Measurements from ENCODE around the gene SUMO1. TPM values are rescaled to one million over a fixed set of nuclear protein-coding genes. Genes with fewer than 3 reads are reported as not detected.

The SUMO1 gene
- total RNA-seq, 1 experiment from 2014 or later: 67.9 TPM

DNA sequence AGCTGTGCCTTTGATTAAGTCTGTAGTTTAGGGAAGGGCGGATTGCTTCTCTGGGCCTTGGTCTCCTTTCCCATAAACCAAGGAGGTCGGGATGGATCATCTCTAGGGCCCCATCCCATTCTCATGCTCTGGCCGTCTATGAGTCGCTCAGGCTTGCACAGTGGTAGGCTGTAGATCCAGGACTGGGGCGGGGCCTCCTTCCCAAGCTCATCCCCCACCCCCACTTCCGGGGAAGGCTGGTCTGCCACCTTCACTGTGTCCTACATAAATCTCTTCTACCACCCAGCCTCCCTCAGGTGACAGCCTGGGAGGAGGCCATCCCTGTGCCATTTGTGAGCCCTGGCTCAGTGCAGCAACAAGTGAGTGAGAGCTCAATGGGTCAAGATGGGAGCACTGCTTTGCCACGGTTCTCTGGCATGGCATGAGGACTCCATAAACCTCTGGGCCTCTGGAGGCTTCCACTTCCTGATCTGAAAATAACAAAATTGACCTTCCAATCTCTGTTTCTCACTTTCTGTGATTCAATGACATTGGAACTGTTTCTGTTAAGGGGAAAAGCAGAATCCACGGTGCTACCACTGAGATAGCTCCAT is 68.5 kb downstream of the SUMO1 start:
- intact Hi-C loops (cut with micrococcal nuclease): no loop called here
- TF ChIP-seq, protein P1, sequence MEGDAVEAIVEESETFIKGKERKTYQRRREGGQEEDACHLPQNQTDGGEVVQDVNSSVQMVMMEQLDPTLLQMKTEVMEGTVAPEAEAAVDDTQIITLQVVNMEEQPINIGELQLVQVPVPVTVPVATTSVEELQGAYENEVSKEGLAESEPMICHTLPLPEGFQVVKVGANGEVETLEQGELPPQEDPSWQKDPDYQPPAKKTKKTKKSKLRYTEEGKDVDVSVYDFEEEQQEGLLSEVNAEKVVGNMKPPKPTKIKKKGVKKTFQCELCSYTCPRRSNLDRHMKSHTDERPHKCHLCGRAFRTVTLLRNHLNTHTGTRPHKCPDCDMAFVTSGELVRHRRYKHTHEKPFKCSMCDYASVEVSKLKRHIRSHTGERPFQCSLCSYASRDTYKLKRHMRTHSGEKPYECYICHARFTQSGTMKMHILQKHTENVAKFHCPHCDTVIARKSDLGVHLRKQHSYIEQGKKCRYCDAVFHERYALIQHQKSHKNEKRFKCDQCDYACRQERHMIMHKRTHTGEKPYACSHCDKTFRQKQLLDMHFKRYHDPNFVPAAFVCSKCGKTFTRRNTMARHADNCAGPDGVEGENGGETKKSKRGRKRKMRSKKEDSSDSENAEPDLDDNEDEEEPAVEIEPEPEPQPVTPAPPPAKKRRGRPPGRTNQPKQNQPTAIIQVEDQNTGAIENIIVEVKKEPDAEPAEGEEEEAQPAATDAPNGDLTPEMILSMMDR (IDR thresholded peaks at IDR 0.05; ENCODE audit: unreplicated experiment): no peak
- H3K4me1 Mint-ChIP-seq (ENCODE audit: insufficient read depth, unreplicated experiment): no peaks in the 10 kb centered on the region
- no peaks in the 10 kb centered on the region for H3K36me3 Mint-ChIP-seq (ENCODE audit: insufficient read depth, unreplicated experiment)
- no peaks in the 10 kb centered on the region for H3K9me3 Mint-ChIP-seq (ENCODE audit: unreplicated experiment)
- BruUV-seq (replicated peaks): no TSS peak
- H3K4me3 Mint-ChIP-seq (ENCODE audit: unreplicated experiment): no peak overlapping the region
- H3K27ac Mint-ChIP-seq (ENCODE audit: low read depth, unreplicated experiment): no peak overlapping the region
- no peaks in the 10 kb centered on the region for H3K27me3 Mint-ChIP-seq (ENCODE audit: insufficient read depth, unreplicated experiment)
- ChIA-PET CTCF (interaction anchor here (0.5 to 4.6 kb wide), 4 partner anchors 8 to 310 kb away, joined by 3 to 22 read pairs (median 4); no protein-coding TSS in a partner anchor), POLR2A (no interaction called here)
- no peak for DNase-seq (ENCODE audit: unreplicated experiment)

DNA sequence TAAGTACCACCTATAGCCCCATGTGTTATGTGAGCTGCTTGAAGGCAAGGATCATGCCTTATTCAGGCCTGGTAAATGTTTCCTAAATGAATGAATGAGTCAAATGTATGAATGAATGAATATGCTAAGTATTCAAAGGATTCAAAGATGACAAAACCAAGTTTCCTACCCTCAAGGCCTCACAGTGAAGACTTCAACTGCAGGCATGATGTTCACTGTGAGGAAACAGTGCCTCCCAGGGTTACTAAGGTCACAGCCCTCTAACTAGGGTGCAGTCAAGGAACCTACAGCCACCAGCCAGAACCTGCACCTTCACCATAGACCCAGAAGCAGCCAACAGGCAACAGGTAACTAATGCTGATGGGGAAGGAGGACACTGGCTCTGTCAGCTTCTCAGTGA is 69.3 kb downstream of the SUMO1 start:
- ChIA-PET POLR2A (no interaction called here), CTCF (interaction anchor here (0.6 to 4.6 kb wide), 4 partner anchors 9 to 309 kb away, joined by 3 to 22 read pairs (median 4); no protein-coding TSS in a partner anchor)
- intact Hi-C loops (cut with micrococcal nuclease): no loop called here
- Mint-ChIP-seq H3K27ac (ENCODE audit: low read depth, unreplicated experiment) (no peak overlapping the region), H3K9me3 (ENCODE audit: unreplicated experiment) (no peaks in the 10 kb centered on the region), H3K27me3 (ENCODE audit: insufficient read depth, unreplicated experiment) (no peaks in the 10 kb centered on the region), H3K4me3 (ENCODE audit: unreplicated experiment) (no peak overlapping the region), H3K4me1 (ENCODE audit: insufficient read depth, unreplicated experiment) (no peaks in the 10 kb centered on the region), H3K36me3 (ENCODE audit: insufficient read depth, unreplicated experiment) (no peaks in the 10 kb centered on the region)
- TF ChIP-seq, protein P1 (IDR thresholded peaks at IDR 0.05; ENCODE audit: unreplicated experiment): no peak
- no TSS peak for BruUV-seq (replicated peaks)
- DNase-seq (ENCODE audit: unreplicated experiment): no peak

DNA sequence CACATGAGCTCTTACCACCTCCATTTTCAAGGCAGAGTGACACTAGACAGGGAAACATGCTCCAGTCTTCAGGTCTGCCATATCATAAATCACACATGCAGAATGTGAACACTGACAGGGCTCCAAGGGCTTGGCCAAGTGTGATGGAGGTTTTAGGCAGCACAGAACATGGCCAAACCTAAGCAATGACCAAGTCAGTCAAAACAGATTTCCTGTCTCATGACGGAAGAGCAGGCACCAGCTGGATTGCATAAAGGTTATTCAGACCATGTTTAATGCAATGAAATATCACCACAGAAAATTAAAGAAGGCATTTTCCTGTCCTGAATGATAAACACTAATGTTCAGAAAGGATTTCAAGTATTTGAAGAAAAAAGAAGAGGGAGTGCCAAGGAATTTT is 72.5 kb downstream of the SUMO1 start:
- no peak for DNase-seq (ENCODE audit: unreplicated experiment)
- CTCF ChIA-PET: interaction anchor here (0.8 to 3.8 kb wide), 2 partner anchors 11 to 306 kb away, joined by 3 to 21 read pairs; no protein-coding TSS in a partner anchor
- Mint-ChIP-seq H3K27me3 (ENCODE audit: insufficient read depth, unreplicated experiment) (no peaks in the 10 kb centered on the region), H3K27ac (ENCODE audit: low read depth, unreplicated experiment) (no peak overlapping the region), H3K9me3 (ENCODE audit: unreplicated experiment) (no peaks in the 10 kb centered on the region), H3K36me3 (ENCODE audit: insufficient read depth, unreplicated experiment) (no peaks in the 10 kb centered on the region), H3K4me3 (ENCODE audit: unreplicated experiment) (no peak overlapping the region), H3K4me1 (ENCODE audit: insufficient read depth, unreplicated experiment) (no peaks in the 10 kb centered on the region)
- TF ChIP-seq, protein P1 (IDR thresholded peaks at IDR 0.05; ENCODE audit: unreplicated experiment): no peak
- POLR2A ChIA-PET: no interaction called here
- intact Hi-C loops (cut with micrococcal nuclease): no loop called here
- BruUV-seq (replicated peaks): no TSS peak

DNA sequence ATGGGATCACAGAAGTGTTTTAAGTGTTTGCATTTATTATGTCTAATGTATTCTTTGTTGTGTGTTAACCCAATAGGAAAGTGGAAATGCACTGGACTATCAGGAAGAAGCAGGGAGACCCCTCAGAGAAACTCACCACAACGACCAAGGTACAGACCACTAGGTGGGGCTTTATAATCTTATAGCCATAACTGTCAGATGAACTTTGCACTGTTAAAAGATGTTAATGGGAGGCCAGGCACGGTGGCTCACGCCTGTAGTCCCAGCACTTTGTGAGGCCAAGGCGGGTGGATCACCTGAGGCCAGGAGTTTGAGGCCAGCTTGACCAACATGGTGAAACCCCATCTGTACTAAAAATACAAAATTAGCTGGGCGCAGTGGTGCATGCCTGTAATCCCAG is 73.2 kb downstream of the SUMO1 start:
- no peak for DNase-seq (ENCODE audit: unreplicated experiment)
- no peaks in the 10 kb centered on the region for H3K27me3 Mint-ChIP-seq (ENCODE audit: insufficient read depth, unreplicated experiment)
- CTCF ChIA-PET: interaction anchor here (0.6 to 3.8 kb wide), 3 partner anchors 11 to 305 kb away, joined by 3 to 21 read pairs (median 4); no protein-coding TSS in a partner anchor
- POLR2A ChIA-PET: no interaction called here
- H3K4me3 Mint-ChIP-seq (ENCODE audit: unreplicated experiment): no peak overlapping the region
- H3K36me3 Mint-ChIP-seq (ENCODE audit: insufficient read depth, unreplicated experiment): no peaks in the 10 kb centered on the region
- TF ChIP-seq, protein P1 (IDR thresholded peaks at IDR 0.05; ENCODE audit: unreplicated experiment): no peak
- BruUV-seq (replicated peaks): no TSS peak
- H3K27ac Mint-ChIP-seq (ENCODE audit: low read depth, unreplicated experiment): no peak overlapping the region
- H3K9me3 Mint-ChIP-seq (ENCODE audit: unreplicated experiment): no peaks in the 10 kb centered on the region
- no peaks in the 10 kb centered on the region for H3K4me1 Mint-ChIP-seq (ENCODE audit: insufficient read depth, unreplicated experiment)
- intact Hi-C loops (cut with micrococcal nuclease): no loop called here

Measured in MCF 10A (cell line).